CD4-positive, alpha-beta T cell treated with Interleukin-21 for 1 hour (primary cell): ENCODE results near the gene KDM6B.

Experiments
- DNase-seq: peaks from one replicate; pipeline ENCODE4 v3.0.0-alpha.2; 2020

The KDM6B gene

DNA sequence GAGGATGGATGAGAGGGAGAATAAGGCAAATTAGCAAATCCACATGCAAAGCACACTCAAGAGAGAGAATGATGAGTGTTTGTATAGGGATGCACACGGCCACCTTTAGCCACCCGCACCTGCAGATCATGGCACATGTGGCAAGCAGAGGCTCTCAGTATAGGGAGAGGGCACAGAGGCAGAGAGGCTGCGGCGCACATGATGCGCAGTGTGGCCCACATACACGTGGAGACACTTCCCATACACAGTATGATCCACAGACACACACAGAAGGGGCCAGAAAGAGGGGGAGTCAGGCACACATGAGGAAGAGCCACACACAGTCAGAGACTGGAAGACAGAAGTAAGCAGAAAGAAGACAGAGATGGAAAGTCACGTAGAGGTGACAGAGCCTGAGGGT, 48.1 kb downstream of the KDM6B start:
- no peak for DNase-seq

DNA sequence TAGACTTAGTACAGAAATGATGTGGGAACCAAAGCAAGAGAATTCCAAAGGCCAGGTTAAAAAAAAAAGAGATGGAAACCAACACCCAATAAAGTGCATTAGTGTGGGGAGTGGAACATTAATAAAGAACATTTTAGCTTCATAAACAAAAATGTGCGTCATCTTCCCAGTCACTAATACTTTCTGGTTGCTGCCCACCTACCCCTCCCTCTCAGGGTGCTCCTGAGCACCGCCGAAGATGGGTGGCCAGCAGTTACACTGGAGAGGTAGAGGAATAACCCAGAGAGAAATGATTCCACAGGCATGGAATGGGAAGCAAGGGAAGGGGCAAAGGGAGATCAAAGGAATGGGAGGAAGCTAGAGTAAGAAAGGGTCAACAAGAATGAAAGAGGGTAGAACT, 48.6 kb downstream of the KDM6B start:
- no peak for DNase-seq
